HFFc6 (cell line): ENCODE data around the gene PNKD. TPM values are rescaled to one million over a fixed set of nuclear protein-coding genes. Genes with fewer than 3 reads are reported as not detected.

Experiments used
- DNase-seq: peaks from one replicate; pipeline ENCODE4 v3.0.0-alpha.2; 2018
- H3K27ac Mint-ChIP-seq: 2 replicates; pipeline ENCODE4 v1.8.0; 2020; ENCODE audit warnings: mild to moderate bottlenecking, mixed read lengths
- H3K27me3 Mint-ChIP-seq: 2 replicates; pipeline ENCODE4 v1.8.0; 2021; ENCODE audit warnings: mild to moderate bottlenecking, moderate library complexity, mixed read lengths; ENCODE audit not compliant: insufficient read depth
- H3K36me3 Mint-ChIP-seq: 2 replicates; pipeline ENCODE4 v1.8.0; 2021; ENCODE audit warnings: low read depth, mixed read lengths
- H3K4me1 Mint-ChIP-seq: 2 replicates; pipeline ENCODE4 v1.8.0; 2020; ENCODE audit warnings: low read depth, mixed read lengths
- H3K4me3 Mint-ChIP-seq: 2 replicates; pipeline ENCODE4 v1.8.0; 2020; ENCODE audit warnings: mild to moderate bottlenecking, moderate library complexity, mixed read lengths
- H3K9me3 Mint-ChIP-seq: 2 replicates; pipeline ENCODE4 v1.8.0; 2020; ENCODE audit warnings: mild to moderate bottlenecking, mixed read lengths
- CTCF ChIP-seq: fragments of 200-600 bp; sonication (generic); IDR thresholded peaks from 2 replicates; pipeline ENCODE4 v1.5.0; 2021; ENCODE audit warnings: antibody characterized with exemption, mild to moderate bottlenecking
- total RNA-seq, 6 experiments: library from RNA; stranded (reverse); fragmentation: NEBNext Ultra II Directional; extraction: Animal tissue kit (Norgen Biotek cat#: 25700); gene quantifications; 2 replicates in 1 of 6; 3 replicates in 5 of 6; pipeline ENCODE4 v1.2.3, GENCODE V29; 2021

Gene PNKD
- total RNA-seq, 6 experiments from 2014 or later: 50.8 to 62.8 (median 57.7) TPM

DNA sequence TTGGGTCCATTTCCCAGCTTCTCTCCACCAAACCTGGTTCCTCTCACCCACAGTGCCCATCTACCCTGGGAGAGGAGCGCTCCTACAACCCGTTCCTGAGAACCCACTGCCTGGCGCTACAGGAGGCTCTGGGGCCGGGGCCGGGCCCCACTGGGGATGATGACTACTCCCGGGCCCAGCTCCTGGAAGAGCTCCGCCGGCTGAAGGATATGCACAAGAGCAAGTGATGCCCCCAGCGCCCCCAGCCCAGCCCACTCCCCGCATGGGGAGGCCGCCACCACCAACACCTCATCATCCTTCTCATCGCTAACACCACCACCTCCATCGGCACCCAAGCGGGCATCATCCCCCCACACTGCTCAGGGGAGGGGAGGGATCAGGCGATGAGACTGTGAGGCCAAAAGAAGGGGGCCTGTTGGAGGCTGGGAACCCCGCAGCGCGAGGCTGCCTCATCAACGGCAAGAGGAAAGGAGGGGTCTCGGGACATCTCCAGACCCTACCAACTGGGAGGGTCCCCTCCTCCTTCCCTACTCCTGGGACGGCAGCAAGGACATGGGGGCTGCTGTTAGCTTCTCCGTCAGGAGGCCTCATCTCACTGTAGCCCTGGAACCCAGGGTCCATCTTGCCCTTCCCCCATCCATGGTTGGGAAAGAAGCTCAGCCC, 74.6 kb downstream of the PNKD start:
- Mint-ChIP-seq H3K4me1 (peaks cover 10% of the 10 kb centered on the region), H3K9me3 (peaks cover 5% of the 10 kb centered on the region; the same call in 1 of the 2 replicates), H3K27ac (no peak overlapping the region), H3K36me3 (no peaks in the 10 kb centered on the region; the same call in 1 of the 2 replicates), H3K4me3 (no peak overlapping the region), H3K27me3 (peaks cover 3% of the 10 kb centered on the region)
- no peak for TF ChIP-seq CTCF
- no peak for DNase-seq

DNA sequence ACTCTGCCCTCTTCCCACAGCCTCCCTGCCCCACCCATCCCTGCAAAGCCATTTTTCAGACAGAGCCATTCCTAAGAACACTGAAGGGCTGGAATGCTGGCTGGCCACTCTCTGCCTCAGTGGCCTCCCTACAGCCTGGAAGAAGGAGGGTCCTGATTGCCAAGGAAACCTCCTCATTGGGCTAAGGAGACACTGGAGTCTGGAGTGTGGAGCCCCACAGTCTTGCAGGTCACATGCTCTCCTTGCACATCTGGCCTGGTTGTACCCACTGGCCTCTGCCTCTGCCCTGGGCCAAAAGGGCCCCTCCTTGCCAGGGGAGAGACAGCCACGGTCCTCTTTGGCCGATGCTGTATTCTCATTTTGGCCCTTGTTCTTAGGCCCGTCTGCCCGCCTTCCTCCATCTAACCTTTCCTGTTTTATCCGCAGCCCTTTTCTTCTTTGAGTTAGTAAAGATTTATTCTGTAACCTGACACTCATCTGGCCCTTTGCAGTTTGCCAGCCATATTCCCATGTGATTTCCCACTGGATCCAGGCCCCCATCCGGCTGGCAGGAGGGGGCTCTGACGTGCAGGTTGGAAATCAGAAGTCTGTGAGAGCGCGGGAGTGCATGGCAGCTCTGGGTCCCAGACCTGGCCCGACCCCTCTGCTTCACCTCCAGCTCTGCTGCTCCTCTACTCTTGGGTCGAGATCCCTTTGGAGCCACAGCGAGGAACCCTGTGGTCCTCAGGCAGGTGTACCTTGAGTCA, 75.3 kb downstream of the PNKD start:
- Mint-ChIP-seq H3K36me3 (no peaks in the 10 kb centered on the region; the same call in 1 of the 2 replicates), H3K9me3 (peaks cover 9% of the 10 kb centered on the region), H3K27me3 (peaks cover 3% of the 10 kb centered on the region), H3K4me1 (peaks cover 10% of the 10 kb centered on the region), H3K27ac (no peak overlapping the region), H3K4me3 (no peak overlapping the region)
- no peak for DNase-seq
- no peak for TF ChIP-seq CTCF

DNA sequence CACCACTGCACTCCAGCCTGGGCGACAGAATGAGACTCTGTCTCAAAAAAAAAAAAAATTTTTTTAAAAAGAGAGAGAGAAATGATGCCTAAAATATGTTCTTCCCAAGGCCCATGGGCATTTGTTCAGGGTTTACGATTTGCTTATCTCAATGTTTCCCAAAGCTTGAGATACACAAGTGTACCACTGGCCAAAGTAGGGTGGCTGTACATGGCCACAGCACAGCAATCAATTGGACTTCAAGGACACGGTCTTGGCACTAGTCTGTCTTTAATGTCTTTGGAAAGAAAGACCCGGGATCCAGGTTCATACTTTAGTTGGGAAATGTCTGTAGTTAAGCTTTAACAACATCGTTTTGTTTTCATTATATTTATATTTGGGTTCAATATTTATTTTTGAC, 76.9 kb downstream of the PNKD start:
- Mint-ChIP-seq H3K27me3 (peaks cover 7% of the 10 kb centered on the region), H3K27ac (no peak overlapping the region), H3K36me3 (peaks cover 5% of the 10 kb centered on the region), H3K4me3 (no peak overlapping the region), H3K9me3 (peaks cover 24% of the 10 kb centered on the region), H3K4me1 (peaks cover 10% of the 10 kb centered on the region)
- no peak for TF ChIP-seq CTCF
- DNase-seq: no peak

DNA sequence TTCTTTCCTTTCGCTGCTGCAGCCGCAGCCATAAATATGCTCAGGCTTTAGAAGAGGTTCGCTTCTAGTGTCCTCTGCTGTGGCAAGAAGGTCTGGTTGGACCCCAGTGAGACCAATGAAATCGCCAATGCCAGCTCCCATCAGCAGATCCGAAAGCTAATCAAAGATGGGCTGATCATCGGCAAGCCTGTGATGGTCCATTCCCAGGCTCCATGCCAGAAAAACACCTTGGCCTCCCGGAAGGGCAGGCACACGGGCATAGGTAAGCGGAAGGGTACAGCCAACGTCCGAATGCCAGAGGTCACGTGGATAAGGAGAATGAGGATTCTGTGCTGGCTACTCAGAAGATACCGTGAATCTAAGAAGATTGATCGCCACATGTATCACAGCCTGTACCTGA, 83.7 kb downstream of the PNKD start:
- TF ChIP-seq CTCF: no peak
- Mint-ChIP-seq H3K9me3 (peaks cover 28% of the 10 kb centered on the region), H3K36me3 (peaks cover 5% of the 10 kb centered on the region), H3K4me3 (no peak overlapping the region), H3K4me1 (no peaks in the 10 kb centered on the region), H3K27ac (no peak overlapping the region), H3K27me3 (peaks cover 7% of the 10 kb centered on the region)
- DNase-seq: no peak

- DNase-seq: no peak
Observed at GRCh38 chr2:218354850-218355443, 84.6 kb downstream of the PNKD start.

More at GRCh38 chr2:218354850-218355443, 84.6 kb downstream of the PNKD start:
- TF ChIP-seq CTCF: no peak
- H3K27ac Mint-ChIP-seq: no peak overlapping the region
- no peaks in the 10 kb centered on the region for H3K4me1 Mint-ChIP-seq
- H3K27me3 Mint-ChIP-seq: peaks cover 7% of the 10 kb centered on the region
- peaks cover 22% of the 10 kb centered on the region for H3K9me3 Mint-ChIP-seq
- peaks cover 5% of the 10 kb centered on the region for H3K36me3 Mint-ChIP-seq
- H3K4me3 Mint-ChIP-seq: no peak overlapping the region
